GM10266 (cell line): ENCODE measurements around the gene PDCD6IP.
"Not testable (repeated sequence)": the region's sequence is repeated elsewhere in the genome, so short reads cannot be mapped to it uniquely, and the experiment has no call there.

ENCODE experiments used
- DNase-seq: peaks from one replicate; pipeline ENCODE4 v3.0.0; 2012; ENCODE audit errors: extremely low spot score
- TF ChIP-seq, protein P1 (sequence below): IDR thresholded peaks from 2 replicates; pipeline ENCODE4 v1.5.1; 2012; ENCODE audit warnings: mild to moderate bottlenecking, low read depth; ENCODE audit not compliant: control insufficient read depth, insufficient read depth; ENCODE audit errors: missing control alignments

PDCD6IP gene

DNA sequence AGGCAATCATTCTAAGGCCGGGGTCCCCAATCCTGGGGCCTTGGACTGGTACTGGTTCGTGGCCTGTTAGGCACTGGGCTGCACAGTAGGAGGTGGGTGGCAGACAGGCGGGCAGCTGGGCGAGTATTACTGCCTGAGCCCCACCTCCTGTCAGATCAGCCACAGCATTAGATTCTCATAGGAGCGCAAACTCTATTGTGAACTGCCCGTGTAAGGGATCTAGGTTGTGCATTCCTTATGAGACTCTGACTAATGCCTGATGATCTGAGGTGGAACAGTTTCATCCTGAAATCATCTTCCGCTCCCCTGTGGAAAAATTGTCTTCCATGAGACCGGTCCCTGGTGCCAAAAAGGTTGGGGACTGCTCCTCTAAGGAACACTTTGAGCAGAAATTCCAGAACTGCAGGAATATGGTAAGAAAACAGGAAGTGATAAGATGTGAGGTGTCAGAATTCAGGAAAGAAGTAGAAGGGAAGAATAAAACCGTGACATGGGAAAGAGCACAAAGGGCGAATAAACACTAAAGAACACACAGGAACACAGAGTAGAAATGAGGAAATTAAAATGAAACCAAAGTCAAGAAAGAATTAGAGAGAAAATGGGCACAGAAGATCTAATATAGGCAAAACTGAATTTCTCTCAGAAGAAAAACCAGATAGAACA lies 57.6 kb downstream of the PDCD6IP start:
- no peak for DNase-seq
- TF ChIP-seq, protein P1, sequence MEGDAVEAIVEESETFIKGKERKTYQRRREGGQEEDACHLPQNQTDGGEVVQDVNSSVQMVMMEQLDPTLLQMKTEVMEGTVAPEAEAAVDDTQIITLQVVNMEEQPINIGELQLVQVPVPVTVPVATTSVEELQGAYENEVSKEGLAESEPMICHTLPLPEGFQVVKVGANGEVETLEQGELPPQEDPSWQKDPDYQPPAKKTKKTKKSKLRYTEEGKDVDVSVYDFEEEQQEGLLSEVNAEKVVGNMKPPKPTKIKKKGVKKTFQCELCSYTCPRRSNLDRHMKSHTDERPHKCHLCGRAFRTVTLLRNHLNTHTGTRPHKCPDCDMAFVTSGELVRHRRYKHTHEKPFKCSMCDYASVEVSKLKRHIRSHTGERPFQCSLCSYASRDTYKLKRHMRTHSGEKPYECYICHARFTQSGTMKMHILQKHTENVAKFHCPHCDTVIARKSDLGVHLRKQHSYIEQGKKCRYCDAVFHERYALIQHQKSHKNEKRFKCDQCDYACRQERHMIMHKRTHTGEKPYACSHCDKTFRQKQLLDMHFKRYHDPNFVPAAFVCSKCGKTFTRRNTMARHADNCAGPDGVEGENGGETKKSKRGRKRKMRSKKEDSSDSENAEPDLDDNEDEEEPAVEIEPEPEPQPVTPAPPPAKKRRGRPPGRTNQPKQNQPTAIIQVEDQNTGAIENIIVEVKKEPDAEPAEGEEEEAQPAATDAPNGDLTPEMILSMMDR, result no peak

DNA sequence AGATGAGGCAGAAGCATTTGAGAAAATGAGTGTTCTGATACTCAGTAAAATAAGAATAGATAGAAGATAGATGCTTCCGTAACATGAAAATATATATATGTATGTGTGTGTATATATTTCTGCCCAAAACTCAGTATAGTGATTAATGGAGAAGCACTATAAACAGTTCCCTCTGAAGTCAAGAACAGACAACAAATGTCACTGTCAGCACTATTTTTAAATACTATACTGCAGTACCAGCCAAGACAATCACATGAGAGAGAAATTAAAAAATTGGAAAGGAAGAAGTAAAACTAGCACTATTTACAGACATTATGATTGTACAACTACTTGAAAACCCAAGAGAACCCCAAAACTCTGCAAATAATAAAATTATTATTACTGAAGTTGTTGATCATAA lies 59.3 kb downstream of the PDCD6IP start:
- not testable (repeated sequence) for DNase-seq

DNA sequence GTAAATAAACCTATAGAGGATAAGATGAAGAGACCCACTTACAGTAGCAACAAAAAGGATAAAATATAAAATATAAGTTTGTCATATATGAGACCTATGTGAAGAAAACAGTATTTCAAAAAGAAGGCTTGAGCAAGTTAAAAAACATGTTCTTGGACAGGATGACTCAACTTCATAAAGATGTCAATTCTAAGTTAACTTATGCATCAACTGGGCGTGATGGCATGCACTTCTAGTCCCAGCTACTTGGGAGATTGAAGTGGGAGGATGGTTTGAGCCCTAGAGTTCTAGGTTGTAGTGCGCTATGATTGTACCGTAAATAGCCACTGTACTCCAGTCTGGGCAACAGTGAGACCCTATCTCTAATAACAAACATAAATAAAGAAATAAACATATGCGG lies 59.7 kb downstream of the PDCD6IP start:
- no peak for DNase-seq
- TF ChIP-seq, protein P1, result no peak

DNA sequence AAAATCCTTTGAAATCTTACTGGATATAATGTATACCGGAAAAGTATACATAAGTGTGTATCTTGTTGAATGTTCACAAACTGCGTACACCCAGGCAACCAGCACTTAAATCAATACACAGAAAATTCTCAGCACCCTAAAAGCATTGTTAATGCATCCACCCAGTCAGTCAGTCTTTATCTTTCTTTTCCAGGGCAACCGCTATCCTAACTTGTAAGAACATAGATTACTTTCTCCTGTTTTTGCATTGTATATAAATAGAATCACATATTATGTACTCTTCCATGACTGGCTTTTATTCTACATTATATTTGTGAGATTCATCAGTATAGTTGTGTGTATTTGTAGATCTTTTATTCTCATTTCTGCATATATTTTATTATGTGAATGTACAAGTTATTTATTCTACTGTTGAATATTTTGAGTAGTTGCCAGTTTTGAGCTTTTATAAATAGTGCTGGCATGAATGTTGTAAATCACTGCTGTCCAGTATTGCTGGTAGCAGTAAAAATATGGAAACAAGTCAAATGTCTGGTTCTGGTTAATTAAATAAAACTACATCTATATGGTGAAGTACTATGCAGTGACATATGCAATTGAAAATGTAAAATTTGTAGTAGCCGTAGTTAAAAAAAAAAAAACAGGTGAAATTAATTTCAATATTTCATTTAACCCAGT lies 62.1 kb downstream of the PDCD6IP start:
- TF ChIP-seq, protein P1, result no peak
- no peak for DNase-seq

DNA sequence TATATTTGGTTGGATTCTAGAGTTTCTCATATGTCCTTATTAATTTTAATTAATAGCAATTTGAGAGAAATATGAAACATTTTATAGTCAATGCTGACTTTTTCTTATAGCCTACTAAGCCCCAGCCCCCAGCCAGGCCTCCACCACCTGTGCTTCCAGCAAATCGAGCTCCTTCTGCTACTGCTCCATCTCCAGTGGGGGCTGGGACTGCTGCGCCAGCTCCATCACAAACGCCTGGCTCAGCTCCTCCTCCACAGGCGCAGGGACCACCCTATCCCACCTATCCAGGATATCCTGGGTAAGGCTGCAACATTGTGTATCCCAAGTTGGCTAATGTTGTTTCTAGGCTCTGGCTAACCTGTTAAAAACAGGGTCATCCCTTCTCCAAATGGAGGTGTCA lies 66.7 kb downstream of the PDCD6IP start:
- TF ChIP-seq, protein P1, result no peak
- no peak for DNase-seq

DNA sequence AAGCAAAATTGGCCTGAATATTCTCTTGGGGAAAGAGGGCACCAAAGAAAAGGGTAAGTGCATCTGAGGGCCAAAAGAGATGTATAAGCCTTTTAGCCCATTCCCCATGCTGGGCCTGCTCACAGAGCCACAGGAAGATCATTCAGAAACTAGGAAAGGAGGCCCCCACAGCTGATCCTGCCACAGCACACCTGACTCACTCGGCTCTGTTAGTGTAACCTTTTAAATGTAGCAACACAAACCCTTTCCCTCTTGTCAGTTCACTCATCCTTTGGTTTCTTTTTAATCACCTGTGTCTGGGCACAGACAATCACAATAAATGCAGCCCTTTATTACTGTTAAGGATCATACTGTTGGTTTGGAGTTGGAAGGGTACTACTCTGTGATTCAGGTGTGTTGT lies 69.9 kb downstream of the PDCD6IP start:
- DNase-seq, result no peak
- TF ChIP-seq, protein P1, result no peak

DNA sequence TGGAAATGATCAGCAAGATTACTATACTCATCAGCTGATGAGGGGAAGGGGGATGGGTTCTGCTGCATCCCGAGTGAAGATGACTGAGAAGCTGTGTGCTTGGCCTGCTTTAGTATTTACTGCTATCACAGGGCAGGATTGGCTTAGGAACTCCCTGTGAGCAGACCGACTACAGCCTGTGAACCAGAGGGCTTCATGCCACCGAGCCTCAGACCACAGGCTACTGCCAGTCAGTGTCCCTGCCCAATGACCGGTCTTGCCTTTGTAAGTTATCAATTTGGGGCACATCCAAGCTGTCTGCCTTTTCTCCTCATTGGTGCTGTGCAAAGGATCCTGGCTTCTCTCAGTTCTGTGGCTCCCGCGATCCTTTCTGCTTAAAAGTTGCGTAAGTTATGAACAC lies 71.5 kb downstream of the PDCD6IP start:
- TF ChIP-seq, protein P1, result no peak
- DNase-seq, result no peak
